Right atrium auricular region (tissue), 2 donors: ENCODE measurements around the gene H2BK1. TPM values are rescaled to one million over a fixed set of nuclear protein-coding genes. Genes with fewer than 3 reads are reported as not detected.

ENCODE experiments used
- DNase-seq: peaks from one replicate; pipeline ENCODE4 v3.0.0-alpha.2; 2019; ENCODE audit warnings: low spot score
- H3K27ac ChIP-seq, 2 donors: fragments of 200-600 bp; sonication (generic); 1 replicate in 1 of 2; 2 replicates in 1 of 2; pipeline ENCODE4 v1.5.1; 2016 to 2019
- H3K27me3 ChIP-seq, 2 donors: fragments of 200-600 bp; sonication (generic); one replicate each; pipeline versions ENCODE4 v1.5.1 to v1.6.0; 2017 to 2019
- H3K36me3 ChIP-seq: fragments of 200-600 bp; sonication (generic); one replicate; pipeline ENCODE4 v1.5.1; 2016
- H3K4me1 ChIP-seq, 2 donors: fragments of 200-600 bp; sonication (generic); one replicate each; pipeline versions ENCODE4 v1.5.1 to v1.6.0; 2017 to 2019
- H3K4me3 ChIP-seq, 2 donors: fragments of 200-600 bp; sonication (generic); 1 replicate in 1 of 2; 2 replicates in 1 of 2; pipeline ENCODE4 v1.5.1; 2017 to 2019; ENCODE audit warnings: mild to moderate bottlenecking in 1 of 2, moderate library complexity in 1 of 2
- H3K9me3 ChIP-seq, 2 donors: fragments of 200-600 bp; sonication (generic); one replicate each; pipeline ENCODE4 v1.5.1; 2019
- microRNA counts, 2 donors: library from miRNA; unstranded; fragments of <30 nt; microRNA quantifications; one replicate each; lab custom pipeline; 2016 to 2017
- total RNA-seq, 2 donors: library from RNA; depleted of rRNA; stranded (reverse); fragments of >200 nt; gene quantifications; one replicate each; pipeline ENCODE4 v1.1.0, GENCODE V29; 2016
- TF ChIP-seq, protein P1 (sequence below), 2 donors: fragments of 200-600 bp; sonication (generic); IDR thresholded peaks; one replicate each; pipeline ENCODE4 v1.5.1; 2019; ENCODE audit warnings: antibody characterized with exemption in 2 of 2

H2BK1 gene
- total RNA-seq, 2 donors from 2014 or later: not detected

DNA sequence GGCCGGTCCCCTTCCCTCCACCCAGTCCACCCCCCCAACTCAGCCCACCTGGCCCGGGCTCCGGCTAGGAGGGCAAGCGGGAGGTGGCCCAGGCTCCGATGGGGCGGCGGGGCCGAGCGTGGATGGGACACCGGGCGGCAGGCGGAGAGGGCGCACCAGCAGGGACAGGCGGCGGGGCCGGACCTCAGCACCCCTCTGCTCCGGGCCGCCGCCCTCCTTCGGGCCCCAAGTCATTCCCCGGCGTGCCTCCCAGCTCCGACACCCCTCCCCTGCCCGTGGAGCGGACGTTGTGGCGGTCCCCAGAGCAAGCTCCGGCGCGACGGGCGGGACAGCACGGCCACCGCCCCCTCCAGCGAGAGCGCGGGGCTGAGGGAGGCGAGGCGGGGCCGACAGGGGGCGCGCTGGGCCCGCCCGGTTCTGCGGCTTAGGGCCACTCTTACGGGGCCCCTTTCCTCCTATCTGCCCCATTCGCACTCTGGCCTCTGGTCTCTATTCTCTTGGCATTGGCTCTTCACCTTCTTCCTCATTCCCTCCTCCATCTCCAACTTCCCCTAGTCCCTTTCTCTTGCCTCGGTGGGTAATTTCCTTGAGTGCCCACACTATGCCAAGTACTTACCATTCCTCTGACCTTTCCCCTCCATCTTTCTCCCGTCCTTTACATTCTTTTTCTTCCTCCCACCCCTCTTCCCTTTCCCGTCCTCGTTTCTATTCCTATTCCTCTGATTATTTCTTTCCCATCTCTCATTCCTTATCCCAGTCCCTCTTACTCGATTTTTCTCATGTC is 42.1 kb downstream of the H2BK1 start:
- no peaks in the 10 kb centered on the region for H3K9me3 ChIP-seq
- DNase-seq: no peak
- H3K36me3 ChIP-seq: no peaks in the 10 kb centered on the region
- H3K4me3 ChIP-seq: peak overlapping the region; percentile 36 to 59
- peaks cover 0 to 17% of the 10 kb centered on the region in 2 donors for H3K4me1 ChIP-seq
- TF ChIP-seq, protein P1, sequence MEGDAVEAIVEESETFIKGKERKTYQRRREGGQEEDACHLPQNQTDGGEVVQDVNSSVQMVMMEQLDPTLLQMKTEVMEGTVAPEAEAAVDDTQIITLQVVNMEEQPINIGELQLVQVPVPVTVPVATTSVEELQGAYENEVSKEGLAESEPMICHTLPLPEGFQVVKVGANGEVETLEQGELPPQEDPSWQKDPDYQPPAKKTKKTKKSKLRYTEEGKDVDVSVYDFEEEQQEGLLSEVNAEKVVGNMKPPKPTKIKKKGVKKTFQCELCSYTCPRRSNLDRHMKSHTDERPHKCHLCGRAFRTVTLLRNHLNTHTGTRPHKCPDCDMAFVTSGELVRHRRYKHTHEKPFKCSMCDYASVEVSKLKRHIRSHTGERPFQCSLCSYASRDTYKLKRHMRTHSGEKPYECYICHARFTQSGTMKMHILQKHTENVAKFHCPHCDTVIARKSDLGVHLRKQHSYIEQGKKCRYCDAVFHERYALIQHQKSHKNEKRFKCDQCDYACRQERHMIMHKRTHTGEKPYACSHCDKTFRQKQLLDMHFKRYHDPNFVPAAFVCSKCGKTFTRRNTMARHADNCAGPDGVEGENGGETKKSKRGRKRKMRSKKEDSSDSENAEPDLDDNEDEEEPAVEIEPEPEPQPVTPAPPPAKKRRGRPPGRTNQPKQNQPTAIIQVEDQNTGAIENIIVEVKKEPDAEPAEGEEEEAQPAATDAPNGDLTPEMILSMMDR (IDR thresholded peaks at IDR 0.05): peak; percentile 46 to 82
- H3K27me3 ChIP-seq: peaks cover 0 to 3% of the 10 kb centered on the region in 2 donors
- no peak overlapping the region for H3K27ac ChIP-seq

DNA sequence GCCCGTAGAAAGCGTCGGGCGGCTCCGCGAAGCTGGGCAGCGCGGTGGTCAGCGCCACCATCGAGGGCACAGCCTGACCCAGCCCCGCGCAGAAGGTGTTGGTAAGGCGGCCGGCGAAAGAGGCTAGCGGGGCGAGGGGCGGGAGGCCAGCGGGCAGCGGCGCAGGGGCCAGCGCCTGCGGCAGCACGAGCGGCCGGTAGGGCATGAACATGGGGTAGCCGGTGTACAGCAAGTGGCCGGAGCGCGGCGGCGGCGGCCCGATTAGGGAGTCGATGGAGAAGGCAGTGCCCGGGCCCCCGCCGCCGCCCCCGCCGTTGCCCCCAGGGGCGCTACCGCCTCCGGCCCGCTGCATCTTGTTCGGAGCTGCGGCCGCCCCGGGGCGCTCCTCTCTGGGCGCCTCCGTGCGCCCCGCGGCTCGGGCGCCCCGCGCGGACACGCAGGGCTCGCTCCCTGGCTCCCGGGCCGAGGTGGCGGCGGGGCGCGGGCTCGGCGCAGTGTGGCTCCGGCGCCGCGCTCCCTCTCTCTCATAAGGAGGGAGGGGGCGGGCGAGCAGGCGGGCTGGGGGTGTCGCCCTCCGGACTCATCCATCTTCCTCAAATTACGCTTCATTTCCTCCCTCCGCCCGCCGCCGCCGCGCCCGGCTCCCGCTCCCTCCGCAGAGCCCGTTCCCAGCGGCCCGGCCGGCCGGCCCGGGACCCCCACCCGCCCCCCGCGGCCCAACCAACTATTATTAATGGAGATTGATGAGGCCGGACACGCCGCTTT is 42.9 kb downstream of the H2BK1 start, which contains the start of gene GBX1:
TSS of gene GBX1 (minus strand) at position 498 of the 765 bp plus-strand sequence. CDS start at position 352, 146 bp downstream.
- Histone ChIP-seq H3K4me3 (peak within 1 kb of the TSS; percentile 36 to 59), H3K36me3 (no peaks in the 10 kb centered on the region), H3K27ac (no peak within 1 kb of the TSS), H3K27me3 (peaks cover 0 to 3% of the 10 kb centered on the region in 2 donors), H3K9me3 (no peaks in the 10 kb centered on the region), H3K4me1 (peaks cover 0 to 17% of the 10 kb centered on the region in 2 donors)
- no peak for DNase-seq
- TF ChIP-seq, protein P1 (IDR thresholded peaks at IDR 0.05): peak in 1 of 2 donors; percentile 25

DNA sequence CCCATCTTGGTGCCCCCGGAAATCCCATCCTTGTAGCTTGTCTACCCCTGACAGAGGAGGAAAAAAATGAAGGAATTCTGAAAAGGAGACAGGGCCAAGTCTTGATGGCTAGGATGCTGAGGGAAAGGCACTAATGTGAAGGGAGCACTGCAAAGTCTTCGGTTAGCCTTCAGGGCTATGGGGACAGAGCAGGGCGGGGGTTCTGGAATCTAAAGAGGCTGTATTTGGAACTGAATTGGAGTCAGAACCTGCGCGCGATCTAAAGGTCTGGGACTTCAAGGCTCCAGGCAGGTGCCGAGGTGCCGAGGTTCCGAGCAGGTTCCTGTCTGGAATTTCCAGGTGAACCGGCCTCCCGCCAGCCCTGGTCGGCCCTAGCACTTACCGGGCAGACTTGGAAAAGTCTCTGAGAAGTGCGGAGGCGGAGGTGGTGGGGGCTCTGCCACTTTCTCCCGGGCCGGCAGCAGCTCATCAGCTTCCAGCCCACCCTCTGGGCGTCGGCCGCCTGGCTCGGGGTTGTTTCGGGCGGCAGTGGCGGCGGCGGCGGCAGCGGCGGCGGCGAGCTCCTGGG is 43.6 kb downstream of the H2BK1 start:
- Histone ChIP-seq H3K9me3 (no peaks in the 10 kb centered on the region), H3K4me3 (peak overlapping the region; percentile 36 to 59), H3K4me1 (peaks cover 0 to 17% of the 10 kb centered on the region in 2 donors), H3K27me3 (peaks cover 0 to 3% of the 10 kb centered on the region in 2 donors), H3K27ac (no peak overlapping the region), H3K36me3 (no peaks in the 10 kb centered on the region)
- TF ChIP-seq, protein P1 (IDR thresholded peaks at IDR 0.05): no peak
- no peak for DNase-seq

DNA sequence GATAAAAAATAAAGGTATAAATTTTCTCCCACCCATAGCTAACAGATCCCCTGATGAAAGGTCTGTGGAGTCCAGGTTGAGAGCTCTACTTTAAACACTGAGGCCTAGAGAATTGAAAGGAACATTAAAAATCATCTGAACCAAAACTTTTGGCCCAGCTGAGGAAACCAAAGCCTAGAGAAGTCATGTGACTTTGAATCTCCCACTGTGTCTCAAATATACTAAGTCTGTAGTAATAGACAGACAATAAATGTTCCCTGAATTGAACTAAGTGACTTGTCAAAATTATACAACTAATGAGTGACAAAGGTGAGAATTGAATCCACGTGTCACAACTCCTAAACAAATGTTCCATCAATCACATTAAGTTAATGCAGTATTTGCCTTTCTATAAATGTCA is 48.5 kb downstream of the H2BK1 start:
- Histone ChIP-seq H3K27me3 (peaks cover 0 to 3% of the 10 kb centered on the region in 2 donors), H3K27ac (no peak overlapping the region), H3K36me3 (no peaks in the 10 kb centered on the region), H3K4me1 (peaks cover 0 to 3% of the 10 kb centered on the region in 2 donors), H3K4me3 (no peak overlapping the region), H3K9me3 (no peaks in the 10 kb centered on the region)
- DNase-seq: no peak
- TF ChIP-seq, protein P1 (IDR thresholded peaks at IDR 0.05): no peak

MicroRNAs within 50 kb of the gene (microRNA counts, 767-probe panel; counts per million panel counts)
- microRNA hsa-miR-671-3p (lab: Ali Mortazavi, UCI) (0 to 31.0 counts per million in 2 donors), microRNA hsa-miR-671-5p (lab: Ali Mortazavi, UCI) (0 to 1,837 counts per million in 2 donors)

Other genes with a start within 250 kb of the H2BK1 start
- gene KCNH2, start 232.2 kb downstream of the H2BK1 start, total RNA-seq: 100 to 1,000 TPM; 119 to 128 TPM
- gene NOS3, start 219.5 kb downstream of the H2BK1 start, total RNA-seq: 10 to 100 TPM; 14.5 to 78.6 TPM
- not detected for gene ATG9B, start 186.0 kb downstream of the H2BK1 start, total RNA-seq
- gene ABCB8, start 182.0 kb downstream of the H2BK1 start, total RNA-seq: 10 to 100 TPM; 11.9 to 20.6 TPM
- gene ASIC3, start 162.0 kb downstream of the H2BK1 start, total RNA-seq: 1 to 10 TPM; 1.1 to 1.2 TPM
- 1 to 10 TPM; 4.4 to 4.9 TPM for gene CDK5, start 152.6 kb downstream of the H2BK1 start, total RNA-seq
- gene SLC4A2, start 150.9 kb downstream of the H2BK1 start, total RNA-seq: 100 to 1,000 TPM in 1 of 2 donors, 10 to 100 TPM in 1; 55.3 to 114 TPM
- gene FASTK, start 129.7 kb downstream of the H2BK1 start, total RNA-seq: 10 to 100 TPM; 85.9 to 96.4 TPM
- gene TMUB1, start 127.0 kb downstream of the H2BK1 start, total RNA-seq: 10 to 100 TPM; 28.0 to 53.6 TPM
- 10 to 100 TPM; 29.8 to 42.1 TPM for gene AGAP3, start 124.0 kb downstream of the H2BK1 start, total RNA-seq
- gene GBX1, start 42.8 kb downstream of the H2BK1 start, total RNA-seq: not detected
- 10 to 100 TPM in 1 of 2 donors, 1 to 10 TPM in 1; 4.0 to 11.6 TPM for gene ASB10, start 23.2 kb downstream of the H2BK1 start, total RNA-seq
- 10 to 100 TPM; 29.7 to 38.6 TPM for gene ABCF2, start 16.7 kb upstream of the H2BK1 start, total RNA-seq
- 10 to 100 TPM; 24.7 to 38.1 TPM for gene CHPF2, start 22.0 kb upstream of the H2BK1 start, total RNA-seq
- gene SMARCD3, start 38.2 kb upstream of the H2BK1 start, total RNA-seq: 100 to 1,000 TPM in 1 of 2 donors, 10 to 100 TPM in 1; 81.5 to 125 TPM
- 10 to 100 TPM; 33.5 to 39.6 TPM for gene NUB1, start 131.3 kb upstream of the H2BK1 start, total RNA-seq
- 1 to 10 TPM in 1 of 2 donors, under 1 TPM in 1; 0.33 to 1.6 TPM for gene WDR86, start 199.6 kb upstream of the H2BK1 start, total RNA-seq
- gene CRYGN, start 229.7 kb upstream of the H2BK1 start, total RNA-seq: under 1 TPM in 1 of 2 donors, not detected in 1; 0.90 TPM